ENCODE data around the gene CRAMP1. TPM values are rescaled to one million over a fixed set of nuclear protein-coding genes. Genes with fewer than 3 reads are reported as not detected.

CRAMP1 gene
- total RNA-seq, 3 donors from 2014 or later: 15.7 to 27.4 (median 20.6) TPM

DNA sequence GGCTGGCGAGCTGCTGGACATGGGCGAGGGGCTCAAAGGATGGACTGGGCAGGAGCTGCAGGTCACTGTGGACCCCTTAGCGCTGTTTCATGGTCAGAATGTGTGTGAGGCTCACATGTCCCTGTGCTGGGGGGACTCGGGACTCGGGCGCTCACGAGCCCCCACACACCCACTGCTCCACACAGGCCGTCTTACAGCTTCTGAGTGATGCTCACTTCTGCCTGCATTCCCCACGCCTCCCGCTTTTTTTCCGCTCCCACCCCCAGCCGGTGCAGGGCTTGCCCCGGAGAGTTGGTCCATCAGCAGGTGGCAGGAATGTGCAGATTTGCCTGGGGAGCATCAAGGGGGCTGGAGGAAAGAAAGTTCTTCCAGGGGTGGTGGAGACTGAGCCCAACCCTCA is 45.7 kb downstream of the CRAMP1 start:
- H3K4me1 ChIP-seq (ENCODE audit: low read depth): no peaks in the 10 kb centered on the region
- DNase-seq (no peak), ATAC-seq (no peak)
- no peak overlapping the region for H3K4me3 ChIP-seq
- peaks cover 20% of the 10 kb centered on the region for H3K36me3 ChIP-seq (ENCODE audit: low read depth)
- intact Hi-C loops (cut with DNase I, micrococcal nuclease): no loop called here
- TF ChIP-seq, protein P1, sequence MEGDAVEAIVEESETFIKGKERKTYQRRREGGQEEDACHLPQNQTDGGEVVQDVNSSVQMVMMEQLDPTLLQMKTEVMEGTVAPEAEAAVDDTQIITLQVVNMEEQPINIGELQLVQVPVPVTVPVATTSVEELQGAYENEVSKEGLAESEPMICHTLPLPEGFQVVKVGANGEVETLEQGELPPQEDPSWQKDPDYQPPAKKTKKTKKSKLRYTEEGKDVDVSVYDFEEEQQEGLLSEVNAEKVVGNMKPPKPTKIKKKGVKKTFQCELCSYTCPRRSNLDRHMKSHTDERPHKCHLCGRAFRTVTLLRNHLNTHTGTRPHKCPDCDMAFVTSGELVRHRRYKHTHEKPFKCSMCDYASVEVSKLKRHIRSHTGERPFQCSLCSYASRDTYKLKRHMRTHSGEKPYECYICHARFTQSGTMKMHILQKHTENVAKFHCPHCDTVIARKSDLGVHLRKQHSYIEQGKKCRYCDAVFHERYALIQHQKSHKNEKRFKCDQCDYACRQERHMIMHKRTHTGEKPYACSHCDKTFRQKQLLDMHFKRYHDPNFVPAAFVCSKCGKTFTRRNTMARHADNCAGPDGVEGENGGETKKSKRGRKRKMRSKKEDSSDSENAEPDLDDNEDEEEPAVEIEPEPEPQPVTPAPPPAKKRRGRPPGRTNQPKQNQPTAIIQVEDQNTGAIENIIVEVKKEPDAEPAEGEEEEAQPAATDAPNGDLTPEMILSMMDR (IDR thresholded peaks at IDR 0.05): no peak
- H3K9me3 ChIP-seq: no peaks in the 10 kb centered on the region

DNA sequence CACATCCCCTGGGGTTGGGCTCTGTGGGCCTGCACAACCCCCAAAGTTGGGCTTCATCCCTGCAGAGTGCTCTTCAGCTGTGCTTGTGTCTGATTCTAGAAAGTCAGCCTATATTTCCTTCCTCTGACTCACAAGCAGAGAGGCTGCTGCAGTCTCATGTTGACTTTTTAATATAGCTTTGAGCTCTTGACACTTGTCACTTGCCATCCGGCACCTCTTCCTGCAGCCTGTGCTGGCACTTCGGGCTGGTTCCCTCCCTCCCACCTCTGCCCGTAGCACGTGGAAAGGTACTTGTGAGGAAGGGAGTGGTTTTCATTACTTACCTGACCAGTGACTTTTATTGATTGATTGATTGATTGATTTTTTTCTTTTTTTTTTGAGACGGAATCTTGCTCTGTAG is 46.9 kb downstream of the CRAMP1 start:
- no peak overlapping the region for H3K4me3 ChIP-seq
- peaks cover 16% of the 10 kb centered on the region for H3K36me3 ChIP-seq (ENCODE audit: low read depth)
- no peak for DNase-seq
- intact Hi-C loops (cut with DNase I, micrococcal nuclease): no loop called here
- no peak for ATAC-seq
- H3K9me3 ChIP-seq: no peaks in the 10 kb centered on the region
- TF ChIP-seq, protein P1 (IDR thresholded peaks at IDR 0.05): no peak
- no peaks in the 10 kb centered on the region for H3K4me1 ChIP-seq (ENCODE audit: low read depth)

DNA sequence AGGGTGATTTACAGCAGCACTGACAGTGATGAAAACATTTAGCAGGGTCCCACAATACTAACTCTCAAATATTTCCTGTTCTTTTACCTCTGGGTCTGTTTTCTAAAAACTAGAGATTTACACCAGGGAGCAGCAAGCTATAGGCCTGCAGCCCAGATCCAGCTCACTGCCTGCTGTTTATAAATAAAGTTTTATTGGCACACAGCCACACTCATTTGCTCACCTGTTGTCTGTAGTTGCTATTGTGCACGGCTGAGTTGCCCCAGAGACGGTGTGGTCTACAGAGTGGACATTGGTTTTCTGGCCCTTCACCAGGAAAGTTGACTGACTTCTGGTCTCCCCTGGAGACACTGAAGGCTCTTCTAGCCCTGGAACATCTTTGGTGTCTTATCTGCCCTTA is 49.7 kb downstream of the CRAMP1 start:
- H3K4me1 ChIP-seq (ENCODE audit: low read depth): no peaks in the 10 kb centered on the region
- H3K9me3 ChIP-seq: no peaks in the 10 kb centered on the region
- intact Hi-C loops (cut with DNase I, micrococcal nuclease): no loop called here
- no peak for DNase-seq
- TF ChIP-seq, protein P1 (IDR thresholded peaks at IDR 0.05): no peak
- no peak for ATAC-seq
- H3K36me3 ChIP-seq (ENCODE audit: low read depth): peaks cover 15% of the 10 kb centered on the region
- no peak overlapping the region for H3K4me3 ChIP-seq

DNA sequence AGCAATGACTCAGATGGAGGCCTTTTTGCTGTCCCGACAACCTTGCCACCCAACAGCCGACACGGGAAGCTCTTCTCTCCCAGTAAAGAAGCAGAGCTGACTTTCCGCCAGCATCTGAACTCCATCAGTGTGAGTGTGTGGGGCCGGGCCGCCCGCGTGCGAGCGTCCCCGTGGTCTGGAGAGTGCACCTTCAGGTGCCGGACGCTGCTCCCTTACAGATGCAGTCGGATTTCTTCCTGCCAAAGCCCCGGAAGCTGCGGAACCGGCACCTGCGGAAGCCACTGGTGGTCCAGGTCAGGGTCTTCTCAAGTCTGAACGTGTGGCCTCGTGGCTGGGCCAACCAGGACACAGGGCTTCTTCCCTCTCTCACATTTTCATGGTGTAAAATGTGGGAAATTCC is 50.4 kb downstream of the CRAMP1 start:
- TF ChIP-seq, protein P1 (IDR thresholded peaks at IDR 0.05): no peak
- ATAC-seq: no peak
- no peak for DNase-seq
- H3K4me1 ChIP-seq (ENCODE audit: low read depth): no peaks in the 10 kb centered on the region
- H3K9me3 ChIP-seq: no peaks in the 10 kb centered on the region
- peaks cover 15% of the 10 kb centered on the region for H3K36me3 ChIP-seq (ENCODE audit: low read depth)
- intact Hi-C loops (cut with DNase I, micrococcal nuclease): no loop called here
- no peak overlapping the region for H3K4me3 ChIP-seq

DNA sequence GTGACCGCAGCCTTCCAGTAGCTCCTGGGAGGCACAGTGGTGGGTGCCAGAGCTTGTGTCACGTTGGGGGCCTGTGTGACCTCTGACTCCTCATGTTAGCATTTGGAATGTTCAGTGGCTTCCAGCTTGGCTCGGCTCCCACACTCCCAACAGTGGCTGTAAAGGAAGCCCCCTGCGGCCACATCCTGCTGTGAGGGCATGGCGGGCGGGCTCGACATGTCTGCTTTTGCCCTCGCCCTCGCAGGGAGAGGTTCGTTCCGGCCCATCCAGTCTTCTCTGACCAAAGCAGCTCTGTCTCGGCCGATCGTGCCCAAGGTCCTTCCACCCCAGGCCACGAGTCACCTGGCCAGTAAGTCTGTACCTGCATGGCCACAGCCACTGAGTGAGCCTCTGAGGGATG is 53.7 kb downstream of the CRAMP1 start:
- no peak for DNase-seq
- TF ChIP-seq, protein P1 (IDR thresholded peaks at IDR 0.05): no peak
- Histone ChIP-seq H3K36me3 (ENCODE audit: low read depth) (peaks cover 13% of the 10 kb centered on the region), H3K4me3 (no peak overlapping the region), H3K9me3 (no peaks in the 10 kb centered on the region), H3K4me1 (ENCODE audit: low read depth) (no peaks in the 10 kb centered on the region)
- ATAC-seq: no peak
- intact Hi-C loops (cut with DNase I, micrococcal nuclease): no loop called here

DNA sequence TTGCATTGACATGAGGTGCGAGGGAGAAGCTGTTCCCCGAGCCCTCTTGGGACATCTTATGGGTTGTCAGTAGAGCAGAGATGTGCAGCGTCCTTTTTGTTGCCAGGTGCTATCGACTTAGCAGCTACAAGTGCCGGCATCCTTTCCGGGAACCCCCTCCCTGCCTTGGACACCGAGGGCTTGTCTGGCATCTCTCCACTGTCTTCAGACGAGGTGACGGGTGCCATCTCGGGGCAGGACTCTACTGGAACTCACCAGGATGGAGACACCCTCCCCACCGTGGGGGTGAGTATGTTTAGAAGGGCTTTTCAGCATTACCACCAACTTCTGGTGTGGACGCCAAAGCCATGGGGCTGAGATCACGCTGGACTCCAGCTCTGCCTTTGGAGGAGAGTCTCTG is 54.2 kb downstream of the CRAMP1 start:
- peaks cover 13% of the 10 kb centered on the region for H3K36me3 ChIP-seq (ENCODE audit: low read depth)
- no peaks in the 10 kb centered on the region for H3K4me1 ChIP-seq (ENCODE audit: low read depth)
- no peak overlapping the region for H3K4me3 ChIP-seq
- H3K9me3 ChIP-seq: no peaks in the 10 kb centered on the region
- TF ChIP-seq, protein P1 (IDR thresholded peaks at IDR 0.05): no peak
- intact Hi-C loops (cut with DNase I, micrococcal nuclease): no loop called here
- no peak for DNase-seq
- ATAC-seq: no peak

Measured in mucosa of descending colon (tissue), 3 donors.